Measurements from ENCODE around the gene OGFOD3. TPM values are rescaled to one million over a fixed set of nuclear protein-coding genes. Genes with fewer than 3 reads are reported as not detected.

The OGFOD3 gene
- total and polyA plus RNA-seq, 7 donors = 6.0 to 28.2 (median 19.3) TPM

DNA sequence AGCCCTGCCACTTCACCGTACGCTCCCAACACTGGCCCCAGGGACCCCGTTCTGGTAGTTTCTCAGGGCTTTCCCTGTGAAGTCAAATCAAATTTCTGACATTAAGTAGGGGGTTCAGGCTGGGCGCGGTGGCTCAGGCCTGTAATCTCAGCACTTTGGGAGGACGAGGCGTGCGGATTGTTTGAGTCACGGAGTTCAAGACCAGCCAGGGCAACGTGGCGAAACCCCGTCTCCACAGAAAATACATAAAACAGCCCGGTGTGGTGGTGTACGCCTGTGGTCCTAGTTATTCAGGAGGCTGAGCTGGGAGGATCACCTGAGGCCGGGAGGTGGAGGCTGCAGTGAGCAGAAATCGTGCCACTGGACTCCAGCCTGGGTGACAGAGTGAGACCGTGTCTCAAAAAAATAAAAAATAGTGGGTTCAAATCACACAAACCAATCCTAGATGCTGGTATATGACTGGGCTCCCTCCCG lies 31.5 kb upstream of the OGFOD3 start:
- peaks cover 0 to 31% (median 22%) of the 10 kb centered on the region in 4 donors for H3K4me1 ChIP-seq
- H3K9me3 ChIP-seq = no peaks in the 10 kb centered on the region
- TF ChIP-seq POLR2A (IDR thresholded peaks at IDR 0.05) (no peak), POLR2AphosphoS5 (IDR thresholded peaks at IDR 0.05) (no peak), CTCF (IDR thresholded peaks at IDR 0.05) (no peak), EP300 (IDR thresholded peaks at IDR 0.05) (no peak)
- intact Hi-C loops (cut with DNase I) = loop anchor here (2.0 to 5.0 kb wide), 2 partner anchors 31 to 153 kb away; partner anchors contain the start of genes HEXD and OGFOD3
- WGBS, 2 donors = 40 to 61% methylated on average over 18 of the region's 18 CpGs
- no peak for DNase-seq
- no peaks in the 10 kb centered on the region for H3K27me3 ChIP-seq
- peak overlapping the region; percentile 83 to 87 (median 84) for H3K4me3 ChIP-seq
- peaks cover 0 to 12% (median 0%) of the 10 kb centered on the region in 4 donors for H3K36me3 ChIP-seq
- peak overlapping the region; percentile 88 to 92 (median 90) for H3K27ac ChIP-seq

GRCh38 chr17:82449131-82449882 lies 30.9 kb upstream of the OGFOD3 start:
- H3K36me3 ChIP-seq = peaks cover 0 to 18% (median 0%) of the 10 kb centered on the region in 4 donors
- H3K27ac ChIP-seq = peak overlapping the region; percentile 88 to 92 (median 90)
- intact Hi-C loops (cut with DNase I) = no loop called here
- TF ChIP-seq CTCF (IDR thresholded peaks at IDR 0.05) (no peak), POLR2A (IDR thresholded peaks at IDR 0.05) (no peak), EP300 (IDR thresholded peaks at IDR 0.05) (no peak), POLR2AphosphoS5 (IDR thresholded peaks at IDR 0.05) (peak in 1 of 4 donors; percentile 41)
- 50 to 82% methylated on average over 30 of the region's 30 CpGs for WGBS, 2 donors
- no peak for DNase-seq
- H3K27me3 ChIP-seq = no peaks in the 10 kb centered on the region
- H3K4me3 ChIP-seq = peak overlapping the region in 3 of 4 donors; percentile 83 to 87 (median 83)
- peaks cover 0 to 32% (median 22%) of the 10 kb centered on the region in 4 donors for H3K4me1 ChIP-seq
- no peaks in the 10 kb centered on the region for H3K9me3 ChIP-seq

- TF ChIP-seq EP300 (IDR thresholded peaks at IDR 0.05) (no peak), POLR2A (IDR thresholded peaks at IDR 0.05) (no peak), CTCF (IDR thresholded peaks at IDR 0.05) (no peak), POLR2AphosphoS5 (IDR thresholded peaks at IDR 0.05) (no peak)
- Histone ChIP-seq H3K27me3 (no peaks in the 10 kb centered on the region), H3K27ac (no peak overlapping the region), H3K9me3 (no peaks in the 10 kb centered on the region), H3K4me1 (peaks cover 0 to 32% (median 22%) of the 10 kb centered on the region in 4 donors), H3K4me3 (no peak overlapping the region), H3K36me3 (peaks cover 0 to 32% (median 5%) of the 10 kb centered on the region in 4 donors)
- intact Hi-C loops (cut with DNase I) = no loop called here
- 90 to 94% methylated on average over 11 of the region's 11 CpGs for WGBS, 2 donors
- DNase-seq = no peak
Observed at GRCh38 chr17:82447876-82448275, 29.5 kb upstream of the OGFOD3 start.

- DNase-seq = no peak
- no peak overlapping the region for H3K27ac ChIP-seq
- intact Hi-C loops (cut with DNase I) = no loop called here
- WGBS, 2 donors = 89 to 91% methylated on average over 12 of the region's 12 CpGs
- H3K4me3 ChIP-seq = no peak overlapping the region
- TF ChIP-seq POLR2AphosphoS5 (IDR thresholded peaks at IDR 0.05) (no peak), CTCF (IDR thresholded peaks at IDR 0.05) (no peak), POLR2A (IDR thresholded peaks at IDR 0.05) (no peak), EP300 (IDR thresholded peaks at IDR 0.05) (no peak)
- H3K27me3 ChIP-seq = no peaks in the 10 kb centered on the region
- peaks cover 0 to 31% (median 22%) of the 10 kb centered on the region in 4 donors for H3K4me1 ChIP-seq
- H3K36me3 ChIP-seq = peaks cover 0 to 45% (median 7%) of the 10 kb centered on the region in 4 donors
- H3K9me3 ChIP-seq = no peaks in the 10 kb centered on the region
Observed at GRCh38 chr17:82446649-82447048, 28.3 kb upstream of the OGFOD3 start.
